ENCODE measurements around the gene TXLNA.

The TXLNA gene

GRCh38 chr1:32246888-32247273 lies 67.4 kb downstream of the TXLNA start, which contains the start of gene FAM167B:
Gene FAM167B (plus strand): TSS chr1:32247222. CDS start chr1:32247422, 200 bp downstream.
- no peak for DNase-seq

GRCh38 chr1:32247452-32247851 lies 68.0 kb downstream of the TXLNA start:
- DNase-seq, result no peak

Measured in nucleus accumbens (tissue), 56 donors.